Measurements from ENCODE around the gene ATP5PO. TPM values are rescaled to one million over a fixed set of nuclear protein-coding genes. Genes with fewer than 3 reads are reported as not detected.

The ATP5PO gene
- total RNA-seq, 2 donors from 2014 or later, result 123 to 142 TPM

DNA sequence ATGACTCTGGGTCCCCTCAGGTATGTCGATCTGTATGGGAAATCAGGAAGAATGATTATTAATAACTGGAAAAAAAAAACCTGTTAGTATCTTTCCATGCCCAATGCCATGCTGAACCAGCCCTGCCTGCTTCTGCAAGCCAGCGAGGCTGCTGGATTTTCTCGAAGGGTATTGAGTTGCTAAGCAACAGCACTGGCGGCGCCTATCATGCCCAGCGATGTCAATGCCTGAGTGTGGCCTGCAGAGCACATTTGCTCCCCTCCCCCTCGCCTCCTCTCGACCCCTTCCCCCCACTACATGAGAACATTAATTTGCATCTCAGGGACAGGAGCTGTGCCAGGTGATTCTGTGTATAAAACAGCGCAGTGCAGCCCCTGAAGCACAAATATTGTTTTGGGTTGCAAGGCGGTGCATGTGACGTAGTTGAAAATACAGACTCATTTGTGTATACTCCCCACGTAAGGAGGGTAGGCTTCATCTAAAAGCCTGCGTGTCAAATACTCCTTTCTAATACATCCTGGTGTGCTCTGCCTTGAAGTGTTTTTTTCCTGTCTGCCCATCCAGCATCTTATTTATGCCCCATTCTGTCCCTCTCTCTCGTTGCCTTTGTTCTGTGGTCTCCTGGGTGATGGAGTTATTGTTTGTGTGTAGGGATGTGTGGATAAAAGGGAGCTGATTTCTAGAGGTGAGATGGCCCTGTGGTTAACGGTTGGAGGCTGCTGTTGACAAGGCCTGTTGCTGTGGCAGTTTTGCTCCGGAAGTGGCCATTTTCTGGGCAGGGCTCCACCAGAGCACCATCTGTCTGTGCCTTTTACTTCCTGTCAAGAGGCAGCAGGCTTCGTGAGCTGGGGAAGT lies 32.7 kb upstream of the ATP5PO start:
- Mint-ChIP-seq H3K27ac (peak overlapping the region; percentile 93 to 95), H3K9me3 (no peaks in the 10 kb centered on the region), H3K4me3 (peak overlapping the region; percentile 81), H3K27me3 (no peaks in the 10 kb centered on the region), H3K36me3 (peaks cover 7% of the 10 kb centered on the region), H3K4me1 (ENCODE audit: low read depth in 2 of 2) (peaks cover 64 to 70% of the 10 kb centered on the region in 2 donors)
- DNase-seq (ENCODE audit: low spot score) (peak; percentile 96), ATAC-seq (peak; percentile 78 to 79)

DNA sequence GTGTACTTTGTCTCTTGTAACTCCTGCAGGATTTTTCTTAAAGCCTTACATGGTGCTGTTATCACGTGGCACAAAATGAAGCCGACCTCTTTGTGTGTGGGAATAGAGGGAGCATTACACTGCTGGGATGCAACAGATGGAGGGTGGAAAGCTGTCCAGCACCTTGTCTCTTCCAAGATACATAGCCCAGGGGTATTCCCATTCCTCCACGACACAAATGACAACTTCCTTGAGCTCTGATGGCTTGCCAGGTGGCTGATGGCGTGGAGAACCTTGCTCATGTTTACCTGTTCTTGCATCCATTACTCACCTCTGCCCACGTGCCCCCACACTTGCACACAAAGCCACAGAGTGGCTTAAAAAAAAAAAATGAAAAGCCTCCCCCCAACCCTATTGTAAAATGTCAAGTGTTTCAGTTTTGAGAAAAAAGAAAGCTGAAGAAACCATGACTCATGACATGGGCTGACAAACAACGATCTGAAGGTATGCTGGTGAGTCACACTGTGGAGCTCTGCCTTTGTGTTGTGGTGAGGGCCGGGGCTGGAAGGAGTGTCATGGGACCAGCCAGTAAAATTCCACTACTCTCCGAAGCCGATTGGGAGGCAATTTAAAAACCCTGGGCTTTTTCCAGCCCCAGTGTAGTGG lies 32.0 kb upstream of the ATP5PO start:
- Mint-ChIP-seq H3K4me3 (peak overlapping the region; percentile 81), H3K36me3 (peaks cover 7% of the 10 kb centered on the region), H3K9me3 (no peaks in the 10 kb centered on the region), H3K27me3 (no peaks in the 10 kb centered on the region), H3K27ac (peak overlapping the region; percentile 93 to 95), H3K4me1 (ENCODE audit: low read depth in 2 of 2) (peaks cover 64 to 70% of the 10 kb centered on the region in 2 donors)
- DNase-seq (ENCODE audit: low spot score) (peak; percentile 91), ATAC-seq (peak; percentile 80 to 89)

DNA sequence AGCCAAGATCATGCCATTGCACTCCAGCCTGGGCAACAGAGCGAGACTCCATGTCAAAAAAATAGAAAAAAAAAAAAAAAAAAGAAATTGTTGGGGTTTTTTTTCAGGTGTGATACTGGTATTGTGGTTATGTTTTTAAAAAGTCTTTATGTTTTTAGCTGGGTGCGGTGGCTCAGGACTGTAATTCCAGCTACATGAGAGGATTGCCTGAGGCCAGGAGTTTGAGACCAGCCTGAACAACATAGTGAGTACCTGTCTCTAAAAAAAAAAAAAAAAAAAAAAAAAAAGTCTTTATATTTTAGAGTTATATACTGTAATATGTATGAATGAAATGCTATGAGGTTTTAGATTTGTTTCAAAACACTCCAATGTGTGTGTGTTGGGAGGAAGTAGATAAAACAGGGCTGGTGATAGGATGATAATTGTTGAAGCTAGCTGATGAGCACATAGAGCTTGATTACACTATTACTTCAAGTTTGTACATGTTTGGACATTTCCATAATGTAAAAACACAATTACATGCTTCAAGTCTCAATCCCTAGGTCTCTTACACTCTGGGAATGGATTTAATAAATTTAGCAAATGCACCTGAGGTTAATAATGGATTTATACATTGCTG lies 30.2 kb upstream of the ATP5PO start:
- Mint-ChIP-seq H3K36me3 (peaks cover 7% of the 10 kb centered on the region), H3K4me3 (peak overlapping the region; percentile 81), H3K4me1 (ENCODE audit: low read depth in 2 of 2) (peaks cover 53 to 60% of the 10 kb centered on the region in 2 donors), H3K27ac (peak overlapping the region; percentile 93 to 95), H3K27me3 (no peaks in the 10 kb centered on the region), H3K9me3 (no peaks in the 10 kb centered on the region)
- no peak for DNase-seq (ENCODE audit: low spot score)
- ATAC-seq, result no peak

DNA sequence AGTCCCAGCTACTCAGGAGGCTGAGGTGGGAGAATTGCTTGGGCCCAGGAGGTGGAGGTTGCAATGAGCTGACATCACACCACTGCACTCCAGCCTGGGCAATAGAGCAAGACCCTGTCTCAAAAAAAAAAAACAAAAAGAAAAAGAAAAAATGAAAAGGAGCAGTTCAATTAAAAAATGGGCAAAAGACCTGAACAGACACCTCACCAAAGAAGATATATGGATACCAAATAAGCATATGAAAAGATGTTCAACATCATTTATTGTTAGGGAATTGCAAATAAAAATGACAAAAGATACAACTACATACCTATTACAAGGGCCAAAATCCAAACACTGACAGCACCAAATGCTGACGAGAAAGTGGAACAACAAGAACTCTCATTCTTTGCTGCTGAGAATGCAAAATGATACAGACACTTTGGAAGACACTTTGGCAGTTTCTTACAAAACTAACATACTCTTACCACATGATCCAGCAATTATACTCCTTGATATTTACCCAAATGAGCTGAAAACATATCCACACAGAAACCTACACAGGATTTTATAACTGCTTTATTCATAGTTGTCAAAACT lies 28.7 kb upstream of the ATP5PO start:
- no peak for ATAC-seq
- H3K4me1 Mint-ChIP-seq (ENCODE audit: low read depth in 2 of 2), result peaks cover 42 to 54% of the 10 kb centered on the region in 2 donors
- H3K36me3 Mint-ChIP-seq, result peaks cover 7% of the 10 kb centered on the region

DNA sequence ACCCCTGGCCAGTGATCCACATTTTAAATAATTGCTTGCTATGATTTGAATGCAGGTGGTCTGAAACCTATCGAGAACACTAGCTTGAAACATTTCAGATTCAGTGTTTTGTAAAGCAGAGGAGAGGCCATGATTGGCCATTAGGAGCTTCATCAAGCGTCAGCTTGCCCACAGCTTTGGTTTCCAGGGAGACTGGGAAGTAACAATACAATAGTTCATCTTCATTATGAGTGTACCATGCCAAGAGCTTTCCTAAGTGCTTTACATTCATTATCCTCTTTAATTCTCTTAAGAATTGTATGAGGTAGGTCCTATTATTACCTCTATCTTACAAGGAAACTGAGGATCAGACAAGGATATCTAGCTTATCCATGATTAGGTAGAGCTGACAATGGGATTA lies 27.7 kb upstream of the ATP5PO start:
- DNase-seq (ENCODE audit: low spot score) (no peak), ATAC-seq (no peak)
- H3K4me3 Mint-ChIP-seq, result no peak overlapping the region
- H3K4me1 Mint-ChIP-seq (ENCODE audit: low read depth in 2 of 2), result peaks cover 35 to 51% of the 10 kb centered on the region in 2 donors
- peak overlapping the region in 1 of 2 donors; percentile 58 for H3K27ac Mint-ChIP-seq
- H3K36me3 Mint-ChIP-seq, result peaks cover 7% of the 10 kb centered on the region
- H3K27me3 Mint-ChIP-seq, result no peaks in the 10 kb centered on the region
- H3K9me3 Mint-ChIP-seq, result no peaks in the 10 kb centered on the region

More for the DNA sequence above, 28.7 kb upstream of the ATP5PO start:
- Mint-ChIP-seq H3K27me3 (no peaks in the 10 kb centered on the region), H3K9me3 (no peaks in the 10 kb centered on the region), H3K4me3 (peak overlapping the region; percentile 9), H3K27ac (peak overlapping the region; percentile 33 to 54)
- DNase-seq (ENCODE audit: low spot score), result no peak

DNA sequence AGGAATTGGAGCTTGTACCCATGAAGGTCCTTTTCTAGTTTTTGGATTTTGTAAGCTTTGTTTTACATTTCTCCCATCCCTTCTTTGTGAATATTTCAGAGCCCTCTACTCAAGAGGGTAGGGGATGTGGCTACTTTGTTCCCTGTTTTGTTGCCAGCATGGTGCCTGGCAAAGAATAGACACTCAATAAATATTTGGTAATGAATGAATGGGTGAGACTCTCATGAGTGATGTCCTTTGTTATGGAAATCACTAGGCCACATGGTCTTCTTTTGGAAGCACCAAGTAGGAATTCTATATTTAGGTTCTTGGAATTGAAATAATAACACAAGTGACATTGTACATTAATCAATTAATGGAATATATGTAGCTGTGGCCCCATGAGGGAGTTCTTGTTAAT lies 26.8 kb upstream of the ATP5PO start:
- DNase-seq (ENCODE audit: low spot score), result no peak
- Mint-ChIP-seq H3K27ac (peak overlapping the region in 1 of 2 donors; percentile 58), H3K36me3 (peaks cover 7% of the 10 kb centered on the region), H3K9me3 (no peaks in the 10 kb centered on the region), H3K4me3 (no peak overlapping the region), H3K4me1 (ENCODE audit: low read depth in 2 of 2) (peaks cover 29 to 50% of the 10 kb centered on the region in 2 donors), H3K27me3 (no peaks in the 10 kb centered on the region)
- no peak for ATAC-seq

DNA sequence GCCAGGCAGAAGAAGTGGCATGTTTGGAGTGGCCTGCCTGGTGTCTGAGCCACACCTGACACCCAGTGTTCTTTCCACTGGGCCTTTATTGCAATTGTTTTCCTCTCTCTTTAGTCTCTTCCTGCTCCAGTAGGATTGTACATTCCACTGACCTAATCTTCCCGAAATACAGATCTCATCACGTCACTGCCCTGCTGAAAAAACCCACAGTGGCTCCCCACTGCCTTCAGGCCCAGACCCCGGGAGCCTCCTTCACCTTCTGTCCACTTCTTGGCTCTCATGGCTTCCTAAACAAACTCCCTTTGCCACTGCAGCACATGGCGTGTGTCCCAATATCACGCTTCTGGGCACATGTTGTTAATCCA lies 25.3 kb upstream of the ATP5PO start:
- H3K9me3 Mint-ChIP-seq, result no peaks in the 10 kb centered on the region
- H3K27ac Mint-ChIP-seq, result peak overlapping the region; percentile 31 to 92
- H3K4me1 Mint-ChIP-seq (ENCODE audit: low read depth in 2 of 2), result peaks cover 22 to 47% of the 10 kb centered on the region in 2 donors
- H3K4me3 Mint-ChIP-seq, result no peak overlapping the region
- DNase-seq (ENCODE audit: low spot score) (no peak), ATAC-seq (no peak)
- peaks cover 7% of the 10 kb centered on the region for H3K36me3 Mint-ChIP-seq
- H3K27me3 Mint-ChIP-seq, result no peaks in the 10 kb centered on the region

DNA sequence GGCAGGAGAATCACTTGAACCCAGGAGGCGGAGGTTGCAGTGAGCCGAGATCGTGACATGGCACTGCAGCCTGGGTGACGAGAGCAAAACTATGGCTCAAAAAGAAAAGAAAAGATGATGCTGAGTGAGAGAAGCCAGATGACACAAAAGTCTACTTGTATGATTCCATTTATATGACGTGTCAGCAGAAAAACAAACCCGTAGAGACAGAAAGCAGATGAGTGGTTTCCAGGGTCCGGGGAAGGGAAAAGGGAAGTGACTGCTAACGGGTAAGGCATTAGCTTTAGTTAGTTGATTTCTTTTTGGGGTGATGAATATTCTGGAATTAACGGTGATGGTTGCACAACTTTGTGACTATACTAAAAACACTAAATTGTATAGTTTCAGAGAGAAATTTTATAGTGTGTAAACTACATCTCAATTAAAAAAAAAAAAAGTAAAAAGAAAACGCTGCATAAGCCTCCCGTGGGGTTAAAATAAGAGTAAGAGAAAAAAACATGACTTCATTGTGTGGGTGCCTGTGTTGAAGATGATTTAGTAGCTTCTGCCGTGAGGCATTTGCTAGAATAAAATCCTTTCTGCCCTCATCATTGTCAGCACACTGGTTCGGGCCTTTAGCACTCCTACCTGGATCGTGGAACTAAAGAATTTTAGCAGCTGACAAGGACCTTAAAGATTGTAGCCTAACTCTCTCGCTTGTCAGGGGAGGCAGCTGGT lies 24.7 kb upstream of the ATP5PO start:
- peaks cover 22 to 50% of the 10 kb centered on the region in 2 donors for H3K4me1 Mint-ChIP-seq (ENCODE audit: low read depth in 2 of 2)
- peak overlapping the region; percentile 23 for H3K4me3 Mint-ChIP-seq
- H3K27ac Mint-ChIP-seq, result peak overlapping the region; percentile 31 to 92

DNA sequence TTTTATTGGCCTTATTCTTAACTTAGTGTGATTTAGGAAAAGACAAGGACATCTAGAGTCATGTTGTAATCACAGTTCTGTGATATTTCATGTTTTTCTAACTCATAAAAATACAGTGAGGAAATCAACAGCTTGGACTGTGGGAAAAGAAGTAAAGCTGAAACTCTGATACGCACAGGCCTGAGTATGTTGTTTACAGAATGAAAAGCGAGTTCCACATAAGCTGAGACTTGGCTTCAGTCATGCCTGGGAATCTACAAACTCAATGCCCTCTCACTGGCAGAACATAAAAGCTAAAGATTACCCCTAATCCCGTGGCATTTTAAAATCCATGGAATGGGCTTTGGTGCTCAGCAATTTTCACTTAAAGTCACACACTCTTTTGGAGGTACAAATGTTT lies 23.6 kb upstream of the ATP5PO start:
- ATAC-seq (no peak), DNase-seq (ENCODE audit: low spot score) (no peak)
- peak overlapping the region; percentile 86 to 92 for H3K27ac Mint-ChIP-seq
- no peaks in the 10 kb centered on the region for H3K27me3 Mint-ChIP-seq
- no peaks in the 10 kb centered on the region for H3K36me3 Mint-ChIP-seq
- H3K9me3 Mint-ChIP-seq, result no peaks in the 10 kb centered on the region
- peaks cover 14 to 45% of the 10 kb centered on the region in 2 donors for H3K4me1 Mint-ChIP-seq (ENCODE audit: low read depth in 2 of 2)
- H3K4me3 Mint-ChIP-seq, result peak overlapping the region; percentile 38

More for the DNA sequence above, 24.7 kb upstream of the ATP5PO start:
- Mint-ChIP-seq H3K27me3 (no peaks in the 10 kb centered on the region), H3K9me3 (no peaks in the 10 kb centered on the region), H3K36me3 (peaks cover 7% of the 10 kb centered on the region)
- ATAC-seq (no peak), DNase-seq (ENCODE audit: low spot score) (no peak)

DNA sequence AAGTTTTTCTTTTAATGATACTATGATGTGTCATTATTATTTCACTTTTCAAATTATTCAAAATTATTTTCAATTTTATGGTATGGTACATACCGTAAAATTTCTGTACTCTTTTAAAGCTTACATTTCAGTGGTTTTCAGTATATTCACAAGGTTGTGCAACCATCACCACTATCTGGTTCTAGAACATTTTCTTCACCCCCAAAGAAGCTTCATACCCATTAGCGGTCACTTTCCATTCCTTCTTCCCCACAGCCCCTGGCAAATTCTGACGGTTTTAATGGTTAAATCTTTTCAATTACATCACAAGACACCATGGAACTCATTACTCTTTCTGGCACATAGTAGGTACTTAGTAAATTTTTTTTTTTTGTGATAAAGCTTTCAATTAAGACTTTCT lies 22.8 kb upstream of the ATP5PO start:
- Mint-ChIP-seq H3K36me3 (no peaks in the 10 kb centered on the region), H3K4me1 (ENCODE audit: low read depth in 2 of 2) (peaks cover 14 to 45% of the 10 kb centered on the region in 2 donors), H3K4me3 (peak overlapping the region; percentile 62), H3K9me3 (no peaks in the 10 kb centered on the region), H3K27ac (peak overlapping the region; percentile 86 to 92), H3K27me3 (no peaks in the 10 kb centered on the region)
- ATAC-seq (no peak), DNase-seq (ENCODE audit: low spot score) (no peak)

DNA sequence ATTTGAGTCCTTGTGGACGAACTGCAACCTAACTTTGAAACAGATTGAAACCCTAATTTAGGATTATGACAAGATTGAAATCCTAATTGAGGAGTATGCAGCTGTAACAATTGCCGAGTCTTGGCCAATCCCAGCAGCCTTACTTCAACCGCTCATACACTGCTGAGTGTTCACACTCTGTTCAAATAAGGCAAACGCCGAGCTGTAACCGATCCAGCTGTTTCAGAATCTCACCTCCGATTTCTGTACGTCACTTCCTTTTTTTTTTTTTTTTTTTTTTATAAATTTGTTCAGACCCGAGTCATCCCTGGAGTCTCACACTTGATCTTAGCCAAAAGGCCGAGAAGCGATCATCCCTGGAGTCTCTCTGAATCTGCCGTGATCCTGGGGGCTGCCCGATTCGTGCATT lies 22.3 kb upstream of the ATP5PO start:
- Mint-ChIP-seq H3K27me3 (no peaks in the 10 kb centered on the region), H3K9me3 (no peaks in the 10 kb centered on the region), H3K4me3 (peak overlapping the region; percentile 62), H3K4me1 (ENCODE audit: low read depth in 2 of 2) (peaks cover 14 to 45% of the 10 kb centered on the region in 2 donors), H3K27ac (peak overlapping the region; percentile 86 to 92), H3K36me3 (no peaks in the 10 kb centered on the region)
- DNase-seq (ENCODE audit: low spot score) (no peak), ATAC-seq (peak; percentile 53 to 85)

DNA sequence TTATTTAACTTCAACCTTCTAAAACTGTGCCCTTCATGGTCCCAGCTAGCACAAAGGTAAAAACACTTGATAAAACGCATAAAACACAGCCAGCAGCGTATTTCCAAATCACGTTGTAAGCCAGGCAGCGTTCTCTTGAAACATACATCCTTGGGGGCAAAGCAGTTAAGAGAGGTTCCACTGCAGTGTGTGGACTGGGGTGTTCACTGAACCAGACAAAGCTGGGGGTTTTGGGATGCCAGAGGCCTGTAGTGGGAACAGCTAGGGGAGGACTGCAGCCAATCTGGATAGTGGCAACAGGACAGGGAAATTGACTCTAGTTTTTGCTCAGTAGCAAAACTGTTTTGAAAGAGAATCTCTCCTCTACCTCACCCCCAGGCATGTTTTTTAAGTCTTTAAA lies 21.5 kb upstream of the ATP5PO start:
- H3K4me3 Mint-ChIP-seq, result peak overlapping the region; percentile 23
- H3K27me3 Mint-ChIP-seq, result no peaks in the 10 kb centered on the region
- peaks cover 18 to 52% of the 10 kb centered on the region in 2 donors for H3K4me1 Mint-ChIP-seq (ENCODE audit: low read depth in 2 of 2)
- no peaks in the 10 kb centered on the region for H3K9me3 Mint-ChIP-seq
- peak overlapping the region; percentile 86 to 92 for H3K27ac Mint-ChIP-seq
- no peak for ATAC-seq
- no peaks in the 10 kb centered on the region for H3K36me3 Mint-ChIP-seq
- no peak for DNase-seq (ENCODE audit: low spot score)

Data from natural killer cell treated with Interleukin-12 subunit alpha and Interleukin-12 subunit beta and Interleukin-15 and Interleukin-18, amount 100 ng/mL, for 72 hours (primary cell).